Retinal pigment epithelial cell (primary cell): ENCODE results near the gene MAP3K5.

Experiments
- DNase-seq: peaks from one replicate; pipeline ENCODE4 v3.0.0-alpha.2; 2010; ENCODE audit warnings: low read depth
- H3K4me3 ChIP-seq: 2 replicates; pipeline ENCODE4 v1.5.1; 2011; ENCODE audit warnings: mild to moderate bottlenecking, low read length, control low read depth, moderate library complexity
- TF ChIP-seq, protein P1 (sequence below): conservative IDR thresholded peaks from 2 replicates; pipeline ENCODE4 v1.5.1; 2011; ENCODE audit warnings: low read depth, low read length, control low read depth, inconsistent platforms

MAP3K5 gene

DNA sequence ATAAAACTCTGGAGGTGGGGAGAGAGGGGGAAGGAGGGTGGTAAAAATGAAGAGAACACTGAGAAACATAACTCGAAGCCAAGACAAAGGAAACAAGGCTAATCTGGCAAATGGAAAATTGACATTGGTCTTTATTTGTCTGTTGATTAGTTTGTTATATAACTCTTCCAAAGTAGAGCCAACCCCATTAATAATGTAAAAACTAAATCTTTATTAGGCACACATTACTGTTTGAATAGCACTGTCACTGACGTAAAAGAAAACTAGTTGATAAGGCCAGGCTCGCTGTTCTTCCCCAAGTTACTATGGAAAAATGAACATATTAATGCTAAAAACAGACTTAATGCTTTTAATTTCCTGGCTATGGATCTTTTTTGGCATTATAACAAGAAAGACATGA, 110.0 kb downstream of the MAP3K5 start:
- TF ChIP-seq, protein P1, sequence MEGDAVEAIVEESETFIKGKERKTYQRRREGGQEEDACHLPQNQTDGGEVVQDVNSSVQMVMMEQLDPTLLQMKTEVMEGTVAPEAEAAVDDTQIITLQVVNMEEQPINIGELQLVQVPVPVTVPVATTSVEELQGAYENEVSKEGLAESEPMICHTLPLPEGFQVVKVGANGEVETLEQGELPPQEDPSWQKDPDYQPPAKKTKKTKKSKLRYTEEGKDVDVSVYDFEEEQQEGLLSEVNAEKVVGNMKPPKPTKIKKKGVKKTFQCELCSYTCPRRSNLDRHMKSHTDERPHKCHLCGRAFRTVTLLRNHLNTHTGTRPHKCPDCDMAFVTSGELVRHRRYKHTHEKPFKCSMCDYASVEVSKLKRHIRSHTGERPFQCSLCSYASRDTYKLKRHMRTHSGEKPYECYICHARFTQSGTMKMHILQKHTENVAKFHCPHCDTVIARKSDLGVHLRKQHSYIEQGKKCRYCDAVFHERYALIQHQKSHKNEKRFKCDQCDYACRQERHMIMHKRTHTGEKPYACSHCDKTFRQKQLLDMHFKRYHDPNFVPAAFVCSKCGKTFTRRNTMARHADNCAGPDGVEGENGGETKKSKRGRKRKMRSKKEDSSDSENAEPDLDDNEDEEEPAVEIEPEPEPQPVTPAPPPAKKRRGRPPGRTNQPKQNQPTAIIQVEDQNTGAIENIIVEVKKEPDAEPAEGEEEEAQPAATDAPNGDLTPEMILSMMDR: no peak
- no peak for DNase-seq
- H3K4me3 ChIP-seq: no peak overlapping the region

GRCh38 chr6:136677822-136678221, 114.5 kb downstream of the MAP3K5 start:
- no peak overlapping the region for H3K4me3 ChIP-seq
- TF ChIP-seq, protein P1: no peak
- DNase-seq: no peak

DNA sequence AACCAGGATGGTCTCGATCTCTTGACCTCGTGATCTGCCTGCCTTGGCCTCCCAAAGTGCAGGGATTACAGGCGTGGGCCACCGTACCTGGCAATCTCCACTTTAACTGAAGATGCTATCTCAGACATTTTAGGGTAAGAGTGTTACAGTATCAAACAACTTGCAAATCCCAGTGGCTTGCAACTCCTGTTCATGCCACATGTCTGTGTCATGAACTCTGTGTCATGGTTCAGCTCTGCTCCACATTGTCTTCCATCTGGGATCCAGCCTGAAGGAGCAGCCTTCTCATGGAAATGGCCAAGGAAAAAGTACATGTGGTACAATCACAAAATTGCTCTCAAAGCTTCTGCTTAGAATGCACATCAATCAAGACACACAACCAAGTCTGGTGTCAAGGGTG, 114.9 kb downstream of the MAP3K5 start:
- DNase-seq: no peak
- no peak overlapping the region for H3K4me3 ChIP-seq
- TF ChIP-seq, protein P1: no peak

DNA sequence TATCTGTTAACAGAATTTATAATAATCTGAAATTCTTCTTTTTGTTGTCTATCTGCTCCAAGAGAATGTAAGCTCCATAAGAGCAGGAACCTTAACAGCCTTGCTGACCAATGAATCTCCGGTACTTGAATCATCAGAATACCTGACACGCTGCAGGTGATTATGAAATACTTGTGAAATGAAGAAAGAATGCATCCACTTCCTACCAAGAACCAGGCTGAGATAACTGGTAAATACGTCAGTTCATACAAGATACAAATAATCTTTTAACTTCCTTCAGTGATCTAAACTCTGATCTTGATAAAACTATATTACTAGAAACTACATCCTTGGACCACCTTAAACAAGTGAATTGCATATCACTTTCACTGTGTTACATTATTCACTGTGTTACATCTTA, 116.2 kb downstream of the MAP3K5 start:
- no peak overlapping the region for H3K4me3 ChIP-seq
- TF ChIP-seq, protein P1: no peak
- DNase-seq: no peak

GRCh38 chr6:136673571-136673970, 118.7 kb downstream of the MAP3K5 start:
- no peak overlapping the region for H3K4me3 ChIP-seq
- TF ChIP-seq, protein P1: no peak
- no peak for DNase-seq

DNA sequence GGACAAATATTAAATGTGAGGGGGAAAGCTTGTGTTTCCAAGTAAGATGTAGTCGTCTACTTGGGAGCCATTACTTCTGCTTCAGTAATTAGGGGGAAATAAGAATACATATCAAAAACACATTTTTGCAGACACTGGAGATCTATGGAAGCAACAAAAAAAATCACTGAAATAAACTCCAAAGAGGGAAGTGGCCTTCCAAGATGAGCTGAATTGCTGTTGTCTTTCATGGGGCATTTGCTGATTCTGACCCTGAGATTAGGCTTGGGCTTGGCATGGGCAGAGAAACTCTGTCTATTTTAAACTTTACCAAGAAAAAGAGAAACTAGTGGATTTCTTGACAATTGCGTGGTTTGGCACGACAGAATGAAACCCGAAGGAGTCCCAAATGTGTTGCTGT, 120.1 kb downstream of the MAP3K5 start:
- DNase-seq: no peak
- TF ChIP-seq, protein P1: no peak

GRCh38 chr6:136669299-136669699, 123.0 kb downstream of the MAP3K5 start:
- DNase-seq: peak; percentile 64
- TF ChIP-seq, protein P1: no peak
- H3K4me3 ChIP-seq: no peak overlapping the region

More for the DNA sequence above, 120.1 kb downstream of the MAP3K5 start:
- H3K4me3 ChIP-seq: no peak overlapping the region
